CD4-positive, alpha-beta T cell treated with Interleukin-6 for 4 hours (primary cell): Measurements from ENCODE around the gene FXYD4.
A peak's percentile ranks its signal among the peaks of the same experiment; 100 is the strongest.
"Not testable (repeated sequence)": the region's sequence is repeated elsewhere in the genome, so short reads cannot be mapped to it uniquely, and the experiment has no call there.

ENCODE experiments used
- DNase-seq: peaks from one replicate; pipeline ENCODE4 v3.0.0-alpha.2; 2020; ENCODE audit warnings: mixed read lengths

The FXYD4 gene

DNA sequence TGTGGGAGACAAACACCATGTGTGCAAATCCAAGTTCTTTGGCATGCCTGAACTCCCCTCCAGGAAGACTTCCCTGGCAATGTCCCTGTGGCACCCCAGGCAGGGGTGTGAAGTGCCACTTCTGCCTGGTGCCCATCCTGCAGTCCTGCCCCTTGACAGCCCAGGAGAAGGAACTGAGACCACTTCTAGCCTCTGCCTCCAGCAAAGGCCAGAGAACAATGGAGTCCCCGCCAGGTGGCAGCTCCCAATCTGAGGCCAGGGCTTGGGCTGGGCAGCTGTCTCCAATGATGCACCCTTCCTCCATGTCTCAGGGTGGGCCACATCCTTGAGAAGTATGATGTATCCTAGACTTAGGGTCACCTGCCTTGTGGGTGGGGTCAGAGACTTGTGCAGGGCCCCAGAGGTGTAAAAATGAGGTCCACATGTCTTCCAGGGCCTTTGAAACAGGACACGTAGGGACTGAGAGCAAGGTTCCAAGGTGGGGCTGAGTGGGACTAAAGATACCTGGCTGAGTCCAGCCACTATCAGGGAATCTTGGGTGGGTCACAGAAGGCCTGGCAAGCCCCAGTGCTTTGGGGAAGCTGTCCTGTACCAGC, 5.5 kb downstream of the FXYD4 start:
- no peak for DNase-seq

DNA sequence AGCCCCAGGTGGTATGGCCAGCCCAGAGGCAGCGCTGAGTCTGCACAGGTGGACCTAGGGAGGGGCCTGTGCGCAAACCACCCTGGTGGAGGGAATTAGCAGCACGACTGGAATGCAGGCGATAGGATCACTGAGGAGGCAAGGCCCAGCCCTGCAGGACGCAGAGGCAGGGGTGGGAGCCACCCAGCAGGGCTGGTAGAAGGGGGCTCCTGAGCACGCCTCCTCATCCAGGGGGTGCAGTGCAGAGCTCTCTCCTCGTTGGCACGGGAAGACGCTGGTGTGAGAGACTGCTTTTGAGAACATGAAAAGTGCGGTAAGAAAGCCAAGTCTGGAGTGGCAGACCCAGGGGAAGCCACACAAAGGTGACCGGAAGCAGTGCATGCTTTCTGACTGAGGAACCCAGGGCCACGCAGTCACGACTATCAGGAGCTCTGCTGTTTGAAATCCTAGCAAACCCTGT, 6.0 kb downstream of the FXYD4 start:
- DNase-seq: no peak

DNA sequence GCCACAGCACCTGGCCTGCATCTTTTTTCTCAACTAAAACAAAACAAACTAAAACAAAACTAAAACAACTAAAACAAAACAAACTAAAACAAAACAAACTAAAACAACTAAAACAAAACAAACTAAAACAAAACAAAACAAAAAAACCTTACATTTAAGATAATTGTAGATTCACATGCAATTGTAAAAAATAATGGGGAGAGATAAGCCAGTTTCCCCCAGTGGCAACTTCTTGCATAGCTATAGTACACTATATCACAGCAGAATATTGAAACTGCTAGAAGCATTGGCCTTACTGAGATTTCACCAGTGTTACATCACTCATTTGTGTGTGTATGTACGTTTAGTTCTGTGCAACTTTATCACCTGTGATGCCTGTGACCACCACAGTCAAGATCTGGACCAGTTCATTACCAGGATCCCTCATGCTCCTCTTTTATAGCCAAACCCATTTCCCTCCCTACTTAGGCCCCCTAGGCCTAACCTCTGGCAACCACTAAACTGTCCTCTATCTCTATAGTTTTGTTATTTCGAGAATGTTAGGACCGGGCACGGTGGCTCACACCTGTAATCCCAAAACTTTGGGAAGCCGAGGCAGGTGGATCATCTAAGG, 9.3 kb downstream of the FXYD4 start:
- DNase-seq: no peak

DNA sequence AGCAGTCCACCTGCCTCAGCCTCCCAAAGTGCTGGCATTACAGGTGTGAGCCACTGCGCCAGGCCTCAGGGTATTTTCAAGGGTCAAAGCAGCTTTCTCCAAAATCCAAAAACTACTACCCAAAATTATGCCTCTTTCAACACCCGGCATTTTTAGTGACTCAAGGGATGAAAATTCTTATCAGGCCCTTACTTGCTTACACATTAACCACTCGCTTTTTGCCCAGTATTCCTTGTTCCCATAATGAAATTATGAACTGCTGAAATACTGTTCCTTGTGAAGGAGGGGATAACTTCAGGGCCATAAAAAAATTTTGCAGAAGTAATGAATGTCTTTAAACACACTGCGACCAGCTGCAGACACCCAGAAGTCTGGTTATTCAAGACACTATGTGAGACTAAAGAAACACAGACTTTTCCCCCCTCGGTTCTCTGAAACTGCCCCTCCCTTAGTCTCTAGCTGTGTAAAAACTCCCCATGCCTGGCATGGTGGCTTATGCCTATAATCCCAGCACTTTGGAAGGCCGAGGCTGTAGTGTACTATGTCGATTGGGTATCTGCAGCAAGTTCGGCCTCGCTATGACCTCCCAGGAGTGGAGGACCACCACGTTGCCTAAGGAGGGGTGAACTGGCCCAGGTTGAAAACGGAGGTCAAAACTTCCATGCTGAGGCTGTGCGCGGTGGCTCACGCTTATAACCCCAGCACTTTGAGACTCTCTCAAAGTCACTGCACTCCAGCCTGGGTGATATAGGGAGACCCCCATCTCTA, 12.0 kb downstream of the FXYD4 start:
- no peak for DNase-seq

DNA sequence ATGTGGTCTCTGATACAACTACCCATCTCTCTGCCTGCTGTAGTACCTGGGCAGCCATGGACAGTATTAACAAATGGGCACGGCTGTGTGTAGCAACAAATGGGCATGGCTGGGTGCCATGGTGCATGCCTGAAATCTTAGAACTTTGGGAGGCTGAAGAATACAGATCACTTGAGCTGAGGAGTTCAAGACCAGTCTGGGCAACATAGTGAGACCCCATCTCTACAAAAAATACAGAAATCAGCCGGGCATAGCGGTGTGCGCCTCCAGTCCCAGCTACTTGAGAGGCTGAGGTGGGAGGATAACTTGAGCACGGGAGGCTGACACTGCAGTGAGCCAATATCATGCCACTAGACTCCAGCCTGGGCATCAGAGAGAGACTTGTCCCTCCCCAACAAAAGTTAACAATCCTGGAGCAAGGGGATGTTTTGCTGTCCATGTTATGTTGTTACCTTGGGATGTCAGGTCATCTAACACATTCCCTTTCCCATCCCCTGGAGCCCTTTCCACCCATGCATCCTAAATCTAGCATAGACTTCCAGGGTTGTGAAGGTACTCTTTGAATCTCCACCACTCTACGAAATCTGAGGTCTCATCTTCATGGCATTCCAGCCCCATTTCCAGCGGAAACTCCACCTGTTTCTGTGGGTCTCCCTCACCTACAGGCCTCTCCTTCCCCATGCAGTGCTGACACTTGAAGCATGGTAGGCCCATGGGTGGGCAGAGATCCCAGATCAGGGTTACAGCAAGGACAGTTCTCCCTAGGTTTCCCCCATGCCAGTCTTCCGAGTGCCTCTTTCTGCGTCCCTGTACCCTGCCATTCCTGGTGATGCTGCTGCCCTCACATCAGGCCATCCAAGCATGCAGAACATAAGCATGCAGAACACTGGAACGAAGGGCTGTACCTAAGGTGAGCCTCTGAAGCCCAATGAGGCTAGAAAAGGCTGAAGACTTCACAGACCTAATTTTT, 13.1 kb downstream of the FXYD4 start:
- no peak for DNase-seq

DNA sequence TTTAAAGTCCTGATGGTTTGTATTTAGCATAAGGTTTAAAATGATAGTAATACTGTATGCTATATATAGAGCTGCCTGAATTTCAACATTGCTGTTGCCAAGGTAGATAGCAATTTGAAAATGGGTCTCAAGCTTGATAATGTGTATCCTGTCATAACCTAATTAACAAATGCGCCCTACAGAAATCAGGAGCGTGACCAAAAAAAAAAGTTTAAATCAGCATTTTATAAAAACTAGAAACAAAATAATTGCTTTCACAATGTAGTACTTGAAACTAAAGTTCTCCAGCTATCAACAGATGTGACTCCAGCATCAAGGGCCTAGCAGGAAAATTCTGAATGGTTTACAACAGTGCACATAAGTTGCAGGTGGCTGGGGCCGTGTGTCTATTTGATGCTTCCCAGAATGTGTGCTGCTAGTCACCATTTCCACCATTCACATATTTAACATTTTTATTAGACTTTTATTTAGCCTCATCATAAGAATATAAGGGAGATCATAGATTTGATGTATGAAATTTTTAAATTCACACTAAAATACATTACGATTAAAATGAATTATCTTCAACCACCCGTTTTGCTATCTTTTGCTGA, 14.1 kb downstream of the FXYD4 start:
- no peak for DNase-seq

DNA sequence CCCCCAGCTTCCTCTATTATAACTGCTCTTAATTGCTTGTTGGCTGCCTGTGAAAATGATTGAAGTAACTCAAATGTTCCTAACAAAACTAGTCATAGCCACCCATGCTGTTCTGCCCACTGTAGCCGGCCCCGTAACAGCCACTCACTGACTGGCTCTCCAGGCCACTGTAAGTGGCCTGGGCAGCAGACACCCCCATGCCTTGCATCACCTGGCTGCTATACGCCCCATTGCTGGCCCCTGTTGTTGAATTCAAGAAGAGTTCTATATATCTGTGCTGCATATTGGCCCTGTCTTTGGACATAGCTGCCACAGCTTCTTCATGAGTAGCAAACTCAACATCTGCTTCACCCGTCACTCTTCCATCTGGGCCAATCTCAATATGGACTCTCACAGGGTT, 15.1 kb downstream of the FXYD4 start:
- no peak for DNase-seq

DNA sequence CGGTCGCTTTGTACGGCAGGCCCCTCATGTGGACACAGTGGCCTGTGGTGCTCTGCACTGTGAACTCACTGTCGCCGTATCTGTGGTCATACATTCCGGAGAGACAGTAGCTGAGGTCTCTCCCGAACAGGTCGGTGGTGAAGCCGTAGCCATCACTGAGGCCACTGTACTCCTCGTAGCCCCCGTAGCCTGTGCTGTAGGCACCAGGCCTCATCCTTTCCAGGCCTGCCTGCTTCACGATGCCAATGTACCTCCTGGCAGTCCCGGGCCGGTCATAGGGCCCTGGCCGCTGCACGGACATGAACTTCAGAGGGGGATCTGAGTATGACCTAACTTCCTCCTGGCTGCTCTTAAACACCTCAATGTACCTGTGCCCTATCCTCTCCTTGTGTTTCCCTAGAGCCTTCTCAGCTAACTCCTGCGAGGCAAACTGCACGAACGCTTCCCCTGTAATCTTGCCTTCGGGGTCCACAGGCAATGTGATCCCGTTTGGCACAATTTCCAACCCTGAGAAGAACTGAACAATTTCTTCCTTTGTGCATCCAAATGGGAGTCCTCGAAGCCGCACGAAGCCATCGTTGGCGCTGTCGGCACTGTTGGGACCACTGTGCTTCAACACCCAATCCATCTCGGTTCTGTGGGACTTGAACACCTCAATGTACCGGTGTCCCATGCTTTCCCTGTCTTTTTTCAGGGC, 15.7 kb downstream of the FXYD4 start:
- no peak for DNase-seq

DNA sequence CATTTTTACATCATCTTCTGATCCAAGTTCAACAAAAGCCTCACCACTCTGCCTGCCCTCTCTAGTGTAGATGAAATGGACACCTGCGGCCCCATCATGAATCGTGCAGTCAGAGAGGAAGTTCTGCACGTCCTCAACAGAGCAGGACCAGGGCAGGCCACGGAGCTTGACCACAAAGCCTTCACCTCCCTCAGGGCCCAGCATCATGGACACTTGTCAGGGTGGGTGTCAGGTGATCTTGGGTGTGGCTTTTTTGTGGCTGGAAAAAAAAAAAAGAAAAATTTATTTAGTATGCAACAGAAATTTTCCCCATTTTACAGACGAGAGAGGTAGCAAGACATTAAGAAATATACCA, 16.2 kb downstream of the FXYD4 start:
- no peak for DNase-seq

DNA sequence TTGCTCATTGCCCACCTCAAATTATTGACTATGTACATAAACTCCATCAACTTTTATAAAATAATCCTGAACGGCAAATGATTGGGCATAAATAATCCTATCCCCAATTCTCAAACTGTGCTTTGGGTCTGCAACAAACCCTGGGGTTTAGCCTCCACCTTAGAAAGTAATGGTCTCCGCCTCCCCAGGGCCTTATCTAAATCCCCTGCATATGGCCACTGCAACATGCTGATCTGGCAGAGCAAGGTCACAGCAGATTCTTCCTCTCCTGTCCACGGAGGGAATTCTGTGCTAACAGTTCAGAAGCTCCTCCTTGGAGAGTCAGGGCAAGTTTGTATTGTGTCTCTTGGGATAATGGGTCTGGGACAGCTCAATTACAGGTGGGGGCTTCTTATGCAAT, 18.4 kb downstream of the FXYD4 start:
- no peak for DNase-seq

DNA sequence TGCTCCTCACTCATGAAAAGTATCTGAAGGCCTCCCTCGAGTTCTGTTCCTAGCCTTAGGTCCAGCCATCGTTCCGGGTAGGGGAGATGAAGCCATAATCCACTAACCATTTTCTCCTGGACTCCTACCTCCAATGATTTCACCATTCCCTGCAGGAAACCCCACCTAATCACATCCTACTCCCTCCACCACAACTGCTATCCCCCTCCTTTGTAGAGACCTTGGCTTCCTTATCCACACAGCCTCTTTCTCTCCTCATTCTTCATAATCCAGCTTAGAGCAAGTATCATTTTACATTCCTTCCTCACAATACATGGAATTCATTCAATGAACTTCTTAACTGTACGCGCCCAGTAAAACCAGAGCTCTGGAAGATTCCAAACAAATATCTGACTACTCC, 18.9 kb downstream of the FXYD4 start:
- DNase-seq: no peak

DNA sequence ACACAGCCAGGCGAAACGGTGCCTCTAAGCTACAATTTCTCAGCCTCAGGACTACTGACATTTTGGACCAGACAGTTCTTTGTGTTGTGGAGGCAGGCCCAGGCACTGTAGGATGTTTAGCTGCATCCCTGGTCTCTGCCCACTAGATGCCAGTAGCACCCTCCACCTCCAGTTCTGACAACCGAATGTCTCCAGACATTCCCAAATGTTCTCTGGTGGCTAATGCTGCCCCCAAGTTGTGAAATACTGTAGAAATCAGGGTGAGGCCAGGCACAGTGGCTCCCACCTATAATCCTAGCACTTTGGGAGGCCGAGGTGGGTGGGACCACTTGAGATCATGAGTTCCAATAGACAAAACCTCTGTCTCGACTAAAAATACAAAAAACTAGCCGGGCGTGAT, 19.3 kb downstream of the FXYD4 start:
- peak; percentile 30 for DNase-seq

DNA sequence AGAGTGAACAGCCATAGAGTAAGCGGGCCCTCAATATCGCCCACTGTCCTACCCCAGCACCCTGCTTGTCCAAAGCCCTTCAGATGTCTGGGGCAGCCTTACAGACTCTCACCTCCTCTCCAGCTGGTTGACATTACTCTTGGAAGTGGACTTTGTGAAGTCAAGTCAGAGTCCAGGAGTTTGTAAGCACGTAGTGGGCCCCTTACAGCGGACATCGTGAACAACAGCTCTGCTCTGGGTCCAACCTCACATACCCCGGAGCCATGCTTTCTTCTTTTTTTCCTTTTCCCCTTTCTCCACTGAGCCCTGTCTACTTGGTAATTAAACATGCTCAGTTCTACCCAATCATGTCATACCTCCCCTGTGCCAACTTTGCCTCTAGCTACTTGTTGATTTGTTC, 20.1 kb downstream of the FXYD4 start:
- DNase-seq: no peak

DNA sequence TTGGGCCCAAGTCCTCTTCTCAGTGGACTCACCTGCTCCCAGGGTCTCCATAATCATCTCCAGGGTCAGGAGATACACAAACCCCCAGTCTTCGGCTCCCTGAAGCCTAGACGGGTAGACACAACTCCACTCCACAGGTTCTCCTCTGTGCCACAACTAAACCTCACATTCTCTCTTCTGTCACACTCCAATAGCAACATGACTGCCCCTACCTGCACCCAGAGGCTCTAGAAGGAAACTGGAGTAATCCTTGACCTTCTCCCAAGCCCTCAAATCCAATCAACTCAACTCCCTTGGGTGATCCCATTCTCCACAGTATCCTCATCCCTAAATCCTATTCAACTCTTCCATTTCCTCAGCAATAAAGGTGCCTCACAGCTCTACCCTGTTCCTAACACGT, 21.3 kb downstream of the FXYD4 start:
- DNase-seq: no peak

DNA sequence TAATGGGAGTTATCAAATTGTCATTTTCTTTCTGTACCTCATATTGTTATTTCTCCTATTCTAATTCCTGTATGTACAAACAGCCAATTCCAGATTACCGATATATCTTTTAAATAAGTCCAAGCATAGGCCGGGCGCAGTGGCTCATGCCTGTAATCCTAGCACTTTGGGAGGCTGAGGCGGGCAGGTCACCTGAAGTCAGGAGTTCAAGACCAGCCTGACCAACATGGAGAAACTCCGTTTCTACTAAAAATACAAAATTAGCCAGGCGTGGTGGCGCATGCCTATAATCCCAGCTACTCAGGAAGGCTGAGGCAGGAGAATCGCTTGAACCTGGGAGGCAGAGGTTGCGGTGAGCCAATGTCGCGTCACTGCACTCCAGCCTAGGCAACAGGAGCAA, 21.8 kb downstream of the FXYD4 start:
- DNase-seq: not testable (repeated sequence)

DNA sequence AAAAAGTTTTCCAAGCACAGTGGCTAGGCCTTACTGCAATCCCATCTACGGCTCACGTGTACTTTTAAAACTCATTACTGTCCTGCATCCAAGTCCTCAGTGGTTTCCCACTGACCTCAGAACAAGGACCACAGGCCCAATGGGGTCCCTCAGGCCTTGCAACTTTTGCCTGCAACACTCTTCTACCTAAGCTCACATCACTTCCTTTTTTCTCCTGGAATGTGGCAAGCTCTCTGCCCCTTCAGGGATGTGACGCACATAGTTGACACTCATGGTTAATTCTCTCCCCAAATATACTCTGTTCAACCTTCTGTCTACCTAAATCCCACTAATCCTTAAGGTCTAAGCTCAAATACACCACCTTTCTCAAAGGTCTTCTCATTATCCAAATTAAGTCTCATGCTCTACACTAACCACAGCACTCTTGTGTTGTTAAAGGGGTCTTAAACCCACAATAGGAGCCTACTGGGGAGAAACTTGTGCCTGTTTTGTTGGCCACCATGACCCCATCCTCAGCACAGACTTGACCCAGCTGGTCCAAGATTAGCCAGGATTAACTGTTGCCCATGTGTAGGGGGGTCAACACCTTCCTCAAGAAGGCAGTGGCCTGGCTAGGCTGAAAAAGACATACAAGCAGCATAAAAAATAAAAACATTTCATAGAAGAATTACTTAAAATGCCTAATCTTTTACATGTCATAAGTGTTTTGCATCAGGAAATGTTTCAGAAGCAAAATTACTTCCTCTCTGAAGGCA, 22.3 kb downstream of the FXYD4 start:
- DNase-seq: no peak

DNA sequence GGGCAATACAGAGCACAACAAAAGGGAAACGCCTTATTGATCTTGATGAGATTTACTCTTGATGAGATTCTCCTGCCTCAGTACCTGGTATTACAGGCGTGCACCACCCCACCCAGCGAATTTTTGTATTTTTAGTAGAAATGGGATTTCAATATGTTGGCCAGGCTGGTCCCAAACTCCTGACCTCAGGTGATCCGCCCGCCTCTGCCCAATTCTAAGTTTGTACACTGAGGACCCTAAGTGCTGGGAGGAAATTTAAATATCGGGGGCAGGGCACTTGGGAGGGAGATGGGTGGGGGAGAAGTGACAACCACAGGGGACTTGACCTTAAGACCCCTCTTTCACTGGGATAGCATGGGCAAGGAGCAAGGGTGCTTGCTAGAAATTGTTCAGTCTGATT, 23.4 kb downstream of the FXYD4 start:
- DNase-seq: no peak

DNA sequence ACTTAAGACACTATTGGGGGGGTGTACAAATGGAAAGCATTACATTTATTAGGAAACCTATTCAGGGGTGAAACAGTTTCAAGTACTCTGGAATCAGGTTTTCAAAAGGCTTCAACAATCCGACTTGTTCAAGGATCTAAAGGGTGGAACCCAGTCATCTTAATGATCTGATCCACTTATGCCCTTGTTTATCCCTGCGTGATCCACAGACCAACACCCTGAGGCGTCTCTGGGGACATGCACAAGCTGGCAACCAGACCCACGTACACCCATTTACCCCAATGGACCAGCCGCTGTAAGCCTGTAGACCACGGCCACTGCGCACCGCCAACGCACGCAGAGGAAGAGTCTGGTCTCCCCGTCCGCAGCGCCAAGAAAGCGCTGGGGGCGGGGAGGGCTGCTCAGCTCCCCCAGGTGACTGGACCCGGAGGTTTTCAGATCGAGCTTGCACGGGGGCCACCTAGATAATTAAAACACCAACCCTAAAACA, 24.2 kb downstream of the FXYD4 start:
- DNase-seq: peak; percentile 42

DNA sequence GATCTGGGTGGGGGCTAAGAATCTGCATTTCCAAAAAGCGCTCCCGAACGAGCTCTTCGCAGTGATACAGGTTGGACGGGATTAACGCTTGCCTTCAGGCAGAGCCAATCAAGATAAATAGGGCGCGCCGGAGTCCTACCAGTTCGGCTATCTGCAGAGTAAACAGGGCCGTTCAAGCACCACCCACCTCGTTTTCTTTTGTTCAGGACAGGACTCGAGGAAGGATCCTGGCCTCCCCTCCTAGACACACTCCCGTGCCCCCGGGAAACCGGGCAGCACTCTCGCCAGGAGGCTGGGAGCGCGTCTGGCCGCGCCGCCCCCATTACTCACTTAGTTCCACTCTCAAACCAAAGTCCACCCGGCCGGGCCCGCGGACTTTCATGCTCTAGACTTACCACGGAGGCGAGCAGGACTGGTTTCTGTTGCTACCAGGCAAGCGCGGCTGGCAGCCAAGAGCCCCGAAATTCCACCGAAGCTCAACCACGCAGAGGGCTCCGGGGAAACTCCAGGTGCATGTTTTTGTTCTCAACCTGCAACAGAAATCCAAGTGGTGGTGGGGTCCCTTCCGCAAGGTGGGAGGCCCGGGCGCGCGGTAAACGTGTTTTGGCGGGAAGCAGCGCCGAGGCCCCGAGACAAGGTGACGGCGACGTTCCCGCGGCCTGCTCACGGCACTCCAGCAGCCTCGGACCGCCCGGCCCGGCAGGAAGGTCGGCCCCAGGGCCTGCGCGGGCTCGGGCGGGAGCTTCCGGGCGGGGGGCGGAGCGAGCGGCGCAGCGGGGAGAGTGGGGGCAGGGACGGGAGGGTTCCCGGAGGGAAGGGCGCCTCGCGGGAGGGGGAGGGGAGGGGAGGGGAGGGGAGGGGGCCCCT, 24.9 kb downstream of the FXYD4 start:
- DNase-seq: peak; percentile 79
